ENCODE results near the gene SCYL1.

SCYL1 gene

GRCh38 chr11:65525546-65526480 is 930 bp downstream of the SCYL1 start:
- H3K36me3 ChIP-seq (replicated peaks) = peaks cover 38% of the 10 kb centered on the region
- no peak for TF ChIP-seq CTCF (IDR thresholded peaks at IDR 0.05; ENCODE audit: low read depth, low read length, missing control alignments)
- no peaks in the 10 kb centered on the region for H3K27me3 ChIP-seq (replicated peaks)
- peak overlapping the region; percentile 86 for H3K4me3 ChIP-seq (ENCODE audit: low read depth, low read length)
- H3K27ac ChIP-seq = peak overlapping the region; percentile 92
- in situ Hi-C loops (cut with HindIII; ENCODE audit: low pct_ligation_motif_present, low sequenced_read_pairs) = no loop called here
- DNase-seq = no peak

- no peak for TF ChIP-seq CTCF (IDR thresholded peaks at IDR 0.05; ENCODE audit: low read depth, low read length, missing control alignments)
- Histone ChIP-seq H3K27ac (no peak overlapping the region), H3K27me3 (replicated peaks) (no peaks in the 10 kb centered on the region), H3K36me3 (replicated peaks) (peaks cover 48% of the 10 kb centered on the region), H3K4me3 (ENCODE audit: low read depth, low read length) (no peak overlapping the region)
- in situ Hi-C loops (cut with HindIII; ENCODE audit: low pct_ligation_motif_present, low sequenced_read_pairs) = no loop called here
- DNase-seq = no peak
Measured at GRCh38 chr11:65526744-65527143, 1.9 kb downstream of the SCYL1 start.

- in situ Hi-C loops (cut with HindIII; ENCODE audit: low pct_ligation_motif_present, low sequenced_read_pairs) = no loop called here
- no peak for TF ChIP-seq CTCF (IDR thresholded peaks at IDR 0.05; ENCODE audit: low read depth, low read length, missing control alignments)
- no peak for DNase-seq
- H3K27ac ChIP-seq = no peak overlapping the region
- no peak overlapping the region for H3K4me3 ChIP-seq (ENCODE audit: low read depth, low read length)
- H3K27me3 ChIP-seq (replicated peaks) = no peaks in the 10 kb centered on the region
- H3K36me3 ChIP-seq (replicated peaks) = peaks cover 64% of the 10 kb centered on the region
Measured at GRCh38 chr11:65528819-65529350, 4.0 kb downstream of the SCYL1 start.

- Histone ChIP-seq H3K36me3 (replicated peaks) (peaks cover 69% of the 10 kb centered on the region), H3K4me3 (ENCODE audit: low read depth, low read length) (no peak overlapping the region), H3K27ac (no peak overlapping the region), H3K27me3 (replicated peaks) (no peaks in the 10 kb centered on the region)
- no peak for DNase-seq
- in situ Hi-C loops (cut with HindIII; ENCODE audit: low pct_ligation_motif_present, low sequenced_read_pairs) = no loop called here
- TF ChIP-seq CTCF (IDR thresholded peaks at IDR 0.05; ENCODE audit: low read depth, low read length, missing control alignments) = no peak
Measured at GRCh38 chr11:65529475-65530156, 4.7 kb downstream of the SCYL1 start.

GRCh38 chr11:65530157-65530496 is 5.2 kb downstream of the SCYL1 start:
- in situ Hi-C loops (cut with HindIII; ENCODE audit: low pct_ligation_motif_present, low sequenced_read_pairs) = no loop called here
- peaks cover 72% of the 10 kb centered on the region for H3K36me3 ChIP-seq (replicated peaks)
- H3K4me3 ChIP-seq (ENCODE audit: low read depth, low read length) = no peak overlapping the region
- TF ChIP-seq CTCF (IDR thresholded peaks at IDR 0.05; ENCODE audit: low read depth, low read length, missing control alignments) = peak; percentile 66
- H3K27me3 ChIP-seq (replicated peaks) = no peaks in the 10 kb centered on the region
- DNase-seq = no peak
- no peak overlapping the region for H3K27ac ChIP-seq

Data from brain microvascular endothelial cell (primary cell).